GM23338 (cell line): ENCODE data around the gene CNTN5.

Experiments used
- CREB1 ChIP-seq: fragments of 250-450 bp; sonication (Bioruptor Pico); IDR thresholded peaks from 2 replicates; pipeline ENCODE4 v1.5.0; 2020; ENCODE audit warnings: low read depth, mild to moderate bottlenecking, moderate library complexity
- EZH2 ChIP-seq: fragments of 200-600 bp; sonication (generic); IDR thresholded peaks from one replicate; pipeline ENCODE4 v1.8.0; 2017; ENCODE audit warnings: antibody characterized with exemption, mild to moderate bottlenecking, low read depth; ENCODE audit not compliant: unreplicated experiment
- POLR2AphosphoS5 ChIP-seq: IDR thresholded peaks from 2 replicates; pipeline ENCODE4 v1.6.1; 2016; ENCODE audit warnings: antibody characterized with exemption, low read depth
- TF ChIP-seq, protein P1 (sequence below), 2 experiments: fragments of 200-600 bp in 1 of 2; sonication (generic) in 1 of 2; conservative IDR thresholded peaks; 2 replicates each; pipeline versions ENCODE4 v1.5.1 to v1.6.1; 2016 to 2017; ENCODE audit warnings: antibody characterized with exemption in 2 of 2, low read depth in 2 of 2, mild to moderate bottlenecking in 2 of 2, moderate library complexity in 1 of 2
- TF ChIP-seq, protein P2 (sequence below): IDR thresholded peaks from one replicate; pipeline ENCODE4 v1.6.1; 2018; ENCODE audit warnings: antibody characterized with exemption; ENCODE audit not compliant: unreplicated experiment

DNA sequence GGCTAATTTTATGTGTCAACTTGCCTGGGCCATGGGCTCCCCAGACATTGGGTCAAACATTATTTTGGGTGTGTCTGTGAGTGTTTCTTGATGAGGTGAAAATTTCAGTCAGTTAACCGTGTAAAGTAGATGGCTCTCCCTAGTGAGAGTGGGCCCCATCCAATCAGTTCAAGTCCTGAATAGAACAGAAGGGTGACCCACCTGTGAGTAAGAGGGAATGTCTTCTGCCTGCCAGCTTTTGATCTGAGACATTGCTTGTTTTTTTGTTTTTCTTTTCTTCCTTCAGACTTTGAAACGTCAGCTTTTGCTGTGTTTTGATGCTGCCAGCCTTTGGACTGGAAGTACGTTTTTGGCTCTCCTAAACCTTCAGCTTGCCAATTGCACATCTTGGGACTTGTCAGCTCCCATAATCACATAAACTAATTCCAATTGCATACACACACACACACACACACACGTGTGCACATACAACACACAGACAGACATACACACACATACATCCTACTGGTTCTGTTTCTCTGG is 300.1 kb downstream of the CNTN5 start:
- TF ChIP-seq, protein P1, sequence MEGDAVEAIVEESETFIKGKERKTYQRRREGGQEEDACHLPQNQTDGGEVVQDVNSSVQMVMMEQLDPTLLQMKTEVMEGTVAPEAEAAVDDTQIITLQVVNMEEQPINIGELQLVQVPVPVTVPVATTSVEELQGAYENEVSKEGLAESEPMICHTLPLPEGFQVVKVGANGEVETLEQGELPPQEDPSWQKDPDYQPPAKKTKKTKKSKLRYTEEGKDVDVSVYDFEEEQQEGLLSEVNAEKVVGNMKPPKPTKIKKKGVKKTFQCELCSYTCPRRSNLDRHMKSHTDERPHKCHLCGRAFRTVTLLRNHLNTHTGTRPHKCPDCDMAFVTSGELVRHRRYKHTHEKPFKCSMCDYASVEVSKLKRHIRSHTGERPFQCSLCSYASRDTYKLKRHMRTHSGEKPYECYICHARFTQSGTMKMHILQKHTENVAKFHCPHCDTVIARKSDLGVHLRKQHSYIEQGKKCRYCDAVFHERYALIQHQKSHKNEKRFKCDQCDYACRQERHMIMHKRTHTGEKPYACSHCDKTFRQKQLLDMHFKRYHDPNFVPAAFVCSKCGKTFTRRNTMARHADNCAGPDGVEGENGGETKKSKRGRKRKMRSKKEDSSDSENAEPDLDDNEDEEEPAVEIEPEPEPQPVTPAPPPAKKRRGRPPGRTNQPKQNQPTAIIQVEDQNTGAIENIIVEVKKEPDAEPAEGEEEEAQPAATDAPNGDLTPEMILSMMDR (conservative IDR thresholded peaks at IDR 0.05; ENCODE audit: low read depth in 2 of 2): no peak
- TF ChIP-seq CREB1 (CRISPR knock-in tag): no peak
- TF ChIP-seq POLR2AphosphoS5: no peak
- TF ChIP-seq, protein P2, sequence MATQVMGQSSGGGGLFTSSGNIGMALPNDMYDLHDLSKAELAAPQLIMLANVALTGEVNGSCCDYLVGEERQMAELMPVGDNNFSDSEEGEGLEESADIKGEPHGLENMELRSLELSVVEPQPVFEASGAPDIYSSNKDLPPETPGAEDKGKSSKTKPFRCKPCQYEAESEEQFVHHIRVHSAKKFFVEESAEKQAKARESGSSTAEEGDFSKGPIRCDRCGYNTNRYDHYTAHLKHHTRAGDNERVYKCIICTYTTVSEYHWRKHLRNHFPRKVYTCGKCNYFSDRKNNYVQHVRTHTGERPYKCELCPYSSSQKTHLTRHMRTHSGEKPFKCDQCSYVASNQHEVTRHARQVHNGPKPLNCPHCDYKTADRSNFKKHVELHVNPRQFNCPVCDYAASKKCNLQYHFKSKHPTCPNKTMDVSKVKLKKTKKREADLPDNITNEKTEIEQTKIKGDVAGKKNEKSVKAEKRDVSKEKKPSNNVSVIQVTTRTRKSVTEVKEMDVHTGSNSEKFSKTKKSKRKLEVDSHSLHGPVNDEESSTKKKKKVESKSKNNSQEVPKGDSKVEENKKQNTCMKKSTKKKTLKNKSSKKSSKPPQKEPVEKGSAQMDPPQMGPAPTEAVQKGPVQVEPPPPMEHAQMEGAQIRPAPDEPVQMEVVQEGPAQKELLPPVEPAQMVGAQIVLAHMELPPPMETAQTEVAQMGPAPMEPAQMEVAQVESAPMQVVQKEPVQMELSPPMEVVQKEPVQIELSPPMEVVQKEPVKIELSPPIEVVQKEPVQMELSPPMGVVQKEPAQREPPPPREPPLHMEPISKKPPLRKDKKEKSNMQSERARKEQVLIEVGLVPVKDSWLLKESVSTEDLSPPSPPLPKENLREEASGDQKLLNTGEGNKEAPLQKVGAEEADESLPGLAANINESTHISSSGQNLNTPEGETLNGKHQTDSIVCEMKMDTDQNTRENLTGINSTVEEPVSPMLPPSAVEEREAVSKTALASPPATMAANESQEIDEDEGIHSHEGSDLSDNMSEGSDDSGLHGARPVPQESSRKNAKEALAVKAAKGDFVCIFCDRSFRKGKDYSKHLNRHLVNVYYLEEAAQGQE: no peak
- no peak for TF ChIP-seq EZH2
